Measurements from ENCODE around the gene SPG7.
A peak's percentile ranks its signal among the peaks of the same experiment; 100 is the strongest.

Gene SPG7

GRCh38 chr16:89547291-89547690 lies 39.1 kb downstream of the SPG7 start:
- no peak for DNase-seq (ENCODE audit: low read depth)

DNA sequence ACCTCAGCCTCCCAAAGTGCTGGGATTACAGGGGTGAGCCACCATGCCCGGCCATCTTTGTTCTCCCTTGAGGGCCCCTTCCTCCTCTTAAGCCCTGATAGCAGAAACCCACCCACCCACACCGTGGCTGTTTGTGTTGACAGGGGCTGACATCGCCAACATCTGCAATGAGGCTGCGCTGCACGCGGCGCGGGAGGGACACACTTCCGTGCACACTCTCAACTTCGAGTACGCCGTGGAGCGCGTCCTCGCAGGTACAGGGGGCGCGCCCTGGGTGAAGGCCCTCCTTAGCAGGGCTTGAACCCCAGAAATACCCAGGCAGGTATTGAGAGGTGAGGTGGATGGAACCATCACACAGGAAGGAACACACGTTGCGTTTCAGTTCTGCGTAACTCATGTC lies 39.7 kb downstream of the SPG7 start:
- DNase-seq (ENCODE audit: low read depth), result no peak

DNA sequence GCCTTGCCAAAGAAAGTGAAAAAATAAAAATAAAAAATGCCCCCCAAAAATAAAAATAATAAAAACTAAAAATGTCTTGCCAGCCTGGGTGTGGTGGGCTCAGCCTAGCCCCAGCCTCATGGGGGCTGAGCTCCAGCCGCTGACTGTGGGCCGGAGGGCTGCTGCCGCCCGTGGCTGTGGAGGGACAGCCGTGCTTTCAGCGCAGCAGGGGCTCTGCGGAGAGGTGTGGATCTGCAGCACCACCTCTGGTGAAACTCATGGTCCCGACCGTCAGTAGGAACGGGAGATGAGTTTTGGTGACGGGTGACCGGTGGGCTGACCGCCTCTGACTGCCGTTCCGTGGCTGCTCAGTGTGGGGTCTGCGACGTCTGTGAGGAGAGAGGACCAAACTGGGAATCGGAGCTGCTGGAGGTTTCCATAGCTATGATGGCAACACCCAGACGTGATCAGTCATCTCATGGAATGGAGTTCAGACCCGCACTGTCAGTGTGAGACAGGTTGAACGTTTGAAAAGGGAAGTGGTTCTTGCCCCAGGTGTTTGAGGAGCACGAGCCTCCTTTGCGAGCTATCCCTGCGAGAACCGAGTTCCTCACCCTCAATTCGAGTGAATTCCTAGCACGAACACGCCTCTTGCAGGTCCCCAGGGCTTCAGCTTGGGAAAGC lies 40.3 kb downstream of the SPG7 start:
- no peak for DNase-seq (ENCODE audit: low read depth)

- DNase-seq (ENCODE audit: low read depth), result no peak
Measured at GRCh38 chr16:89549007-89549700, 41.0 kb downstream of the SPG7 start.

DNA sequence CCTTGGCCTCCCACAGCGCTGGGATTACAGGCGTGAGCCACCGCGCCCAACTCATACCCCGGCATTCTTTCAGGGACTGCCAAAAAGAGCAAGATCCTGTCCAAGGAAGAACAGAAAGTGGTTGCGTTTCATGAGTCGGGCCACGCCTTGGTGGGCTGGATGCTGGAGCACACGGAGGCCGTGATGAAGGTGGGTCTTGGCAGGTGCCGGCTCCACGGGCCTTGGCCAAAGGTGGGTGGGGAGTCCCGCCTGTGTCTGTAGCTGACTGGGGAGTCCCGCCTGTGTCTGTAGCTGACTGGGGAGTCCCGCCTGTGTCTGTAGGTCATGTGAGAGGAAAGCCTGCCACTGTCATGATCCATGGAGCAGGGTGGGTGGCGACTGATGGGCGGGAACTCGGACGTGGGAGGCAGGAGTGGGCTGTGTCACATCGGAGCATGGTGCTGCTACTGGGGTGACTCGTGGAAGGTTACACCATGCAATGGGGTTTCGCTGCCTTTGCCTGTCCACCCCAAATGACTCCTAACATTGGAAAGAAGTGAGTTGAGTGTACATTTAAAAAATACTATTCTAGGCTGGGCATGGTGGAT lies 42.3 kb downstream of the SPG7 start:
- DNase-seq (ENCODE audit: low read depth), result no peak

DNA sequence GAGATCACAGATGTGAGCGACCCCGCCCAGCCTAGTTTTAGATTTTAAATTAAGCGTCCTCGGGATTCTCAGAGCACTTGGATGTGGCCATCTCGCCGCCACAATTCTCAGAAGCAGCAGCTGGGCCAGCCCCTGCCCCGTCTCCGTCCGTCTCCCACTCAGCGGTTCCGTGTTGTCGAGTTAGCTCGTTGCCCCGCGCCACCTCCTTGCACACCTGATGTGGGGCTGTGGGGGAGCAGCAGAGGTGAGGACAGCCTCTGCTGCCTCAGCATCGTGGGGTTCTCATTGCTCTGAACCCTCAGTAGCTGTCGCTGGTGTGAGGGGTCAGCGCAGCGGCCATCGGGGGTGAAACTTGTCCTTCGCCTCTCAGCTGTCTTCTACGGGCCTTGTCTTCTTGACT lies 44.1 kb downstream of the SPG7 start:
- DNase-seq (ENCODE audit: low read depth), result no peak

GRCh38 chr16:89552913-89553312 lies 44.7 kb downstream of the SPG7 start:
- DNase-seq (ENCODE audit: low read depth), result no peak

- no peak for DNase-seq (ENCODE audit: low read depth)
Measured at GRCh38 chr16:89553733-89554132, 45.5 kb downstream of the SPG7 start.

DNA sequence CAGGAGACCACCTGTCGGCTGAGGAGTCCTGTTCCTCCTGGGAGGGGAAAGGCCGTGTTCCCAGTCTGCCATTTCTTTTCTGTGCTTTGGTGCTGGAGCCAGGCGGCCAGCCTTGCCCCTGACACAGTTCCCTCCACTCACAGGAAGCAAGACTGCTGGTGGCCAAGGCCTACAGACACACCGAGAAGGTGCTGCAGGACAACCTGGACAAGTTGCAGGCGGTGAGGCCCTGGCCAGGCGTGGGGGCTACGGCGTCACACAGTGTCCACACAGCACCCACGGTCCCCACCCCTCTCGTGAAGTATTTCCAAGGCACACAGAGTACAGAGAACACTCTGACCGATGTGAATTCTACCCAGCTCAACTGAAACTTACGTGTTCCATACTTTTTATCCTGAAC lies 46.1 kb downstream of the SPG7 start:
- DNase-seq (ENCODE audit: low read depth), result no peak

GRCh38 chr16:89555265-89555664 lies 47.1 kb downstream of the SPG7 start:
- no peak for DNase-seq (ENCODE audit: low read depth)

- DNase-seq (ENCODE audit: low read depth), result no peak
Measured at GRCh38 chr16:89555780-89556179, 47.6 kb downstream of the SPG7 start.

- peak; percentile 61 for DNase-seq (ENCODE audit: low read depth)
Measured at GRCh38 chr16:89556750-89557689, 48.8 kb downstream of the SPG7 start.

GRCh38 chr16:89557690-89558490 lies 49.7 kb downstream of the SPG7 start:
- DNase-seq (ENCODE audit: low read depth), result no peak

- DNase-seq (ENCODE audit: low read depth), result peak; percentile 95
Measured at GRCh38 chr16:89560378-89561141, 52.4 kb downstream of the SPG7 start, which contains the start of gene RPL13. Gene RPL13, plus strand, starts transcription at chr16:89560682. Its CDS starts 278 bp downstream, at chr16:89560960.

DNA sequence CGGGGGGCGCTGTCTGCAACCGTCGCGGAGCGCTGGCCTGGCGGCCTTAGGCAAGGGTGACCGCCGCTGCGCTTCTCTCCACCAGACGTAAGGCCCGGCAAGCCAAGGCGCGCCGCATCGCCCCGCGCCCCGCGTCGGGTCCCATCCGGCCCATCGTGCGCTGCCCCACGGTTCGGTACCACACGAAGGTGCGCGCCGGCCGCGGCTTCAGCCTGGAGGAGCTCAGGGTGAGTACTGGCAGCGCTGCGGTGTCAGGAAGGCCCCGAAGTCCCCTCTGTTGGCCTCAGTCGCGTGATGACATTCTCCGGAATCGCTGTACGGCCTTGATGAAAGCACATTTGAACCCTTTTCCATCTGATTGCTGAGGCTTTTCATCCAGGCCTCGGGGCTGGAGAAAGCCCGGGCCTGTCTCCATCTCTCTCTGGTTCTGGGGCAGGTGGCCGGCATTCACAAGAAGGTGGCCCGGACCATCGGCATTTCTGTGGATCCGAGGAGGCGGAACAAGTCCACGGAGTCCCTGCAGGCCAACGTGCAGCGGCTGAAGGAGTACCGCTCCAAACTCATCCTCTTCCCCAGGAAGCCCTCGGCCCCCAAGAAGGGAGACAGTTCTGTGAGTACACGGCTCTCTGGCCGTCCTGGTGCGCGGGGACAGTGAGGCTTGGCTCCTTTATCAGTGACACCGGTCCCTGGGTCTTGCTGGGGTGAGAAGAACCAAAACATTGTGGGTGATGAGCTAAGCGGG lies 53.1 kb downstream of the SPG7 start:
- no peak for DNase-seq (ENCODE audit: low read depth)

- no peak for DNase-seq (ENCODE audit: low read depth)
Measured at GRCh38 chr16:89561884-89562599, 53.8 kb downstream of the SPG7 start.

DNA sequence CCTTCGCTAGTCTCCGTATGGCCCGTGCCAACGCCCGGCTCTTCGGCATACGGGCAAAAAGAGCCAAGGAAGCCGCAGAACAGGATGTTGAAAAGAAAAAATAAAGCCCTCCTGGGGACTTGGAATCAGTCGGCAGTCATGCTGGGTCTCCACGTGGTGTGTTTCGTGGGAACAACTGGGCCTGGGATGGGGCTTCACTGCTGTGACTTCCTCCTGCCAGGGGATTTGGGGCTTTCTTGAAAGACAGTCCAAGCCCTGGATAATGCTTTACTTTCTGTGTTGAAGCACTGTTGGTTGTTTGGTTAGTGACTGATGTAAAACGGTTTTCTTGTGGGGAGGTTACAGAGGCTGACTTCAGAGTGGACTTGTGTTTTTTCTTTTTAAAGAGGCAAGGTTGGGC lies 54.7 kb downstream of the SPG7 start:
- no peak for DNase-seq (ENCODE audit: low read depth)

- no peak for DNase-seq (ENCODE audit: low read depth)
Measured at GRCh38 chr16:89563639-89564392, 55.6 kb downstream of the SPG7 start.
